ENCODE results near the gene PTGER1. TPM values are rescaled to one million over a fixed set of nuclear protein-coding genes. Genes with fewer than 3 reads are reported as not detected.
A peak's percentile ranks its signal among the peaks of the same experiment; 100 is the strongest.

Gene PTGER1
- total and polyA plus RNA-seq, 9 of the 15 experiments (the other 6 are each of a cell fraction or from before 2014, with no cell fraction given): 0.06 to 0.36 (median 0.31) TPM; not detected in 5

DNA sequence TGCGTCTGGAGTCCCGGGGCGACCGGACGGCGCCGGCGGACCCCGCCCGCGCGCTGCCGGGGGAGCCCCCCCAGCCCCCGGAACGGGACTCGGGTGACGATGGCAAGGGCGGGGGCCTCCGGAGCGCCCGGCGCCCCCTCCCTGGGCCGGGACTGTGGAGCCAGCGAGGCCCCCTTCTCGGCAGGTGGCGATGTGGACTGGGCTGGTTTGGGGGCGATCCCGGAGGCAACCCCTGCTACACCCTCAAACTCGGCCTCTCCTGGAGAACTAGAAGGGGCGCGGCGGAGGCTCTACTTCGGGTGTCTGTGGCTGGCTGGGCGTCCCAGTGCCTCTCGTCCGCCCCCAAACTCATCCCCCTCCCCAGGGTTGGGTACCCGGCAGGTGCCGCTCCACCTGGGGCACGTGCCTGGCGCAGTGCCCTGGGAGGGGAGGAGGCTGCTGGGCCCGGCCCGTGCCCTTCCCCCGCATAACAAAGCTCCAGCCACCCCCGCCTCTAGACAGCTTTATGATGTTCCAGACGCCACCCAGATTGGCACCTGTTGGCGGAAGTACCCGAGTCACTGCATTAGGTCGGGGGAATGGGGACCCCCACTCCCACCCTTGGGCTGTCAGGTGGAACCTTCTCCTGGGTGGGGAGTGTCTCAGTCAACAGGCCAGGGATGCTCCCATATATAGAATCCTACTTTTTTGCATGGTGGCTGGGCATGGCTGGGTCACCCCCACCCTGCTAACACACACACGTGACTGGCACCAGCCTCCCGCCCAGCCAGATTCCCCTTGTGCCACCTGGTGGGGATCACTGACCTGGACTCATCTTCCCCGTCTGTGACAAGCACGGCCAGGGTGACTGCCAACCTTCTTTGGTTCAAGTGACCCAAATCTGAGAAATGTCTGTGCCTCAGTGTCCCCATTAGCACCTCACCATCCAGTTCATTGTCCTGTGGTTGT, 41.3 kb downstream of the PTGER1 start (continued):
- TF ChIP-seq ZBTB40 (IDR thresholded peaks at IDR 0.05): 0 out of 2 replicates have a peak, but pooled peaks have one; percentile 15
- no peak for TF ChIP-seq ZBTB40 (CRISPR knock-in tag; IDR thresholded peaks at IDR 0.05)
- TF ChIP-seq ATF1 (CRISPR knock-in tag; IDR thresholded peaks at IDR 0.05): no peak
- TF ChIP-seq ATF1 (tag; IDR thresholded peaks at IDR 0.05): no peak
- no peak for TF ChIP-seq U2AF2 (optimal IDR thresholded peaks at IDR 0.05; ENCODE audit: low read depth, low read length)
- TF ChIP-seq USF2 (CRISPR knock-in tag; IDR thresholded peaks at IDR 0.05): peak; percentile 15; the same call in 1 of the 2 replicates
- TF ChIP-seq, protein P1, sequence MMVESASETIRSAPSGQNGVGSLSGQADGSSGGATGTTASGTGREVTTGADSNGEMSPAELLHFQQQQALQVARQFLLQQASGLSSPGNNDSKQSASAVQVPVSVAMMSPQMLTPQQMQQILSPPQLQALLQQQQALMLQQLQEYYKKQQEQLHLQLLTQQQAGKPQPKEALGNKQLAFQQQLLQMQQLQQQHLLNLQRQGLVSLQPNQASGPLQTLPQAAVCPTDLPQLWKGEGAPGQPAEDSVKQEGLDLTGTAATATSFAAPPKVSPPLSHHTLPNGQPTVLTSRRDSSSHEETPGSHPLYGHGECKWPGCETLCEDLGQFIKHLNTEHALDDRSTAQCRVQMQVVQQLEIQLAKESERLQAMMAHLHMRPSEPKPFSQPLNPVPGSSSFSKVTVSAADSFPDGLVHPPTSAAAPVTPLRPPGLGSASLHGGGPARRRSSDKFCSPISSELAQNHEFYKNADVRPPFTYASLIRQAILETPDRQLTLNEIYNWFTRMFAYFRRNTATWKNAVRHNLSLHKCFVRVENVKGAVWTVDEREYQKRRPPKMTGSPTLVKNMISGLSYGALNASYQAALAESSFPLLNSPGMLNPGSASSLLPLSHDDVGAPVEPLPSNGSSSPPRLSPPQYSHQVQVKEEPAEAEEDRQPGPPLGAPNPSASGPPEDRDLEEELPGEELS (CRISPR knock-in tag; IDR thresholded peaks at IDR 0.05; ENCODE audit: borderline replicate concordance): 0 out of 2 replicates have a peak, but pooled peaks have one; percentile 8
- TF ChIP-seq BRD4 (IDR thresholded peaks at IDR 0.05): 0 out of 2 replicates have a peak, but pooled peaks have one; percentile 9
- TF ChIP-seq TEAD4 (IDR thresholded peaks at IDR 0.05; ENCODE audit: low read length): no peak
- TF ChIP-seq TEAD4 (CRISPR knock-in tag; IDR thresholded peaks at IDR 0.05; ENCODE audit: borderline replicate concordance): 0 out of 2 replicates have a peak, but pooled peaks have one; percentile 18
- TF ChIP-seq ZBTB12 (CRISPR knock-in tag; IDR thresholded peaks at IDR 0.05): no peak
- no peak for TF ChIP-seq TEAD2 (tag; IDR thresholded peaks at IDR 0.05)
